Gastroesophageal sphincter (tissue), 3 donors: Measurements from ENCODE around the gene PRKN.

ENCODE experiments used
- CTCF ChIP-seq, 4 experiments: fragments of 200-600 bp in 2 of 4; fragments of 450-650 bp in 2 of 4; sonication (generic) in 1 of 4; IDR thresholded peaks; one replicate each; pipeline ENCODE4 v1.5.1; 2017 to 2019; ENCODE audit warnings: antibody characterized with exemption in 4 of 4, mild to moderate bottlenecking in 2 of 4, moderate library complexity in 2 of 4
- EP300 ChIP-seq: sonication (generic); formaldehyde crosslinking; IDR thresholded peaks from one replicate; pipeline ENCODE4 v1.6.1; 2017; ENCODE audit warnings: antibody characterized with exemption, mild to moderate bottlenecking
- POLR2A ChIP-seq, 2 donors: fragments of 450-650 bp; IDR thresholded peaks; one replicate each; pipeline ENCODE4 v1.6.1; 2017; ENCODE audit warnings: antibody characterized with exemption in 2 of 2, mild to moderate bottlenecking in 2 of 2, moderate library complexity in 1 of 2
- POLR2AphosphoS5 ChIP-seq: sonication (generic); formaldehyde crosslinking; IDR thresholded peaks from one replicate; pipeline ENCODE4 v1.6.1; 2017; ENCODE audit warnings: antibody characterized with exemption

GRCh38 chr6:161367472-161367871 lies 1360.1 kb downstream of the PRKN start:
- TF ChIP-seq POLR2AphosphoS5 (no peak), CTCF (IDR thresholded peaks at IDR 0.05) (no peak), POLR2A (IDR thresholded peaks at IDR 0.05) (no peak), EP300 (no peak)
